ENCODE data around the gene ZNF593OS. TPM values are rescaled to one million over a fixed set of nuclear protein-coding genes. Genes with fewer than 3 reads are reported as not detected.

The ZNF593OS gene
- total RNA-seq, 1 donor from 2014 or later = not detected

DNA sequence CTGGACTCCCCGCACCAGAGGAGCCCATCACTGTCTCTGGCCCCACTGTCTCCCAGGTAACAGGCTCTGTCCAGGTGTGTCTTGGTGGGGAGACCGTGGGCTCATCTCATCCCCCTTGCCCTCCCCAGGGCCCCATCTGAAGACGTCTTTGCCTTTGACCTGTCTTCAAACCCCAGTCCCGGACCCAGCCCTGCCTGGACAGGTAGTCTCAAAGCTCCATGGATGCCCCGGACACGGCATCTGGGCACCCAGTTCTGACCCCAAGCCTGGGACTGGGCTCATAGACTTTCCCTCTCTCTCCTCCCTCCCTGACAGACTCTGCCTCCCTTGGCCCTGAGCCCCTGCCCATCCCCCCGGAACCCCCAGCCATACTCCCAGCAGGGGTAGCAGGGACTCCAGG, 12.5 kb upstream of the ZNF593OS start:
- H3K4me1 ChIP-seq = no peaks in the 10 kb centered on the region
- no peak overlapping the region for H3K27ac ChIP-seq
- H3K9me3 ChIP-seq = no peaks in the 10 kb centered on the region
- intact Hi-C loops (cut with DNase I) = no loop called here
- H3K27me3 ChIP-seq = no peaks in the 10 kb centered on the region
- no peak for ATAC-seq
- TF ChIP-seq, protein P1, sequence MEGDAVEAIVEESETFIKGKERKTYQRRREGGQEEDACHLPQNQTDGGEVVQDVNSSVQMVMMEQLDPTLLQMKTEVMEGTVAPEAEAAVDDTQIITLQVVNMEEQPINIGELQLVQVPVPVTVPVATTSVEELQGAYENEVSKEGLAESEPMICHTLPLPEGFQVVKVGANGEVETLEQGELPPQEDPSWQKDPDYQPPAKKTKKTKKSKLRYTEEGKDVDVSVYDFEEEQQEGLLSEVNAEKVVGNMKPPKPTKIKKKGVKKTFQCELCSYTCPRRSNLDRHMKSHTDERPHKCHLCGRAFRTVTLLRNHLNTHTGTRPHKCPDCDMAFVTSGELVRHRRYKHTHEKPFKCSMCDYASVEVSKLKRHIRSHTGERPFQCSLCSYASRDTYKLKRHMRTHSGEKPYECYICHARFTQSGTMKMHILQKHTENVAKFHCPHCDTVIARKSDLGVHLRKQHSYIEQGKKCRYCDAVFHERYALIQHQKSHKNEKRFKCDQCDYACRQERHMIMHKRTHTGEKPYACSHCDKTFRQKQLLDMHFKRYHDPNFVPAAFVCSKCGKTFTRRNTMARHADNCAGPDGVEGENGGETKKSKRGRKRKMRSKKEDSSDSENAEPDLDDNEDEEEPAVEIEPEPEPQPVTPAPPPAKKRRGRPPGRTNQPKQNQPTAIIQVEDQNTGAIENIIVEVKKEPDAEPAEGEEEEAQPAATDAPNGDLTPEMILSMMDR (IDR thresholded peaks at IDR 0.05) = no peak
- no peak for DNase-seq
- no peaks in the 10 kb centered on the region for H3K36me3 ChIP-seq
- H3K4me3 ChIP-seq = no peak overlapping the region

DNA sequence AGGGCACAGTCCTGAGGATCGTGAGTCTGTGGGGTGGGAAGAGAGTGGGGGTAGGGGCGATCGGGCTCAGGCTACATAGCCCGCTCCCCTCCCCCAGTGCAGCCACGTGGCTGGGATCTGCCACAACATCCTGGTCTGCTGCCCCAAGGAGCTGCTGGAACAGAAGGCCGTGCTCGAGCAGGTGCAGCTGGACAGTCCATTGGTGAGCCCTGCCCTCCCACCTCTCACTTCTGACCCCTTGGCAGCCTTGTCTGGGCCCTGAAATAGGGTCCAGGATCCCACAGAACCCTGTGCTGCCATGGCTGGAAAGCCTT, 10.7 kb upstream of the ZNF593OS start:
- no peaks in the 10 kb centered on the region for H3K27me3 ChIP-seq
- no peak for ATAC-seq
- H3K4me1 ChIP-seq = no peaks in the 10 kb centered on the region
- no peaks in the 10 kb centered on the region for H3K36me3 ChIP-seq
- no peak overlapping the region for H3K27ac ChIP-seq
- TF ChIP-seq, protein P1 (IDR thresholded peaks at IDR 0.05) = no peak
- no peak for DNase-seq
- intact Hi-C loops (cut with DNase I) = no loop called here
- H3K4me3 ChIP-seq = no peak overlapping the region
- H3K9me3 ChIP-seq = no peaks in the 10 kb centered on the region

- Histone ChIP-seq H3K9me3 (no peaks in the 10 kb centered on the region), H3K27me3 (no peaks in the 10 kb centered on the region), H3K4me1 (no peaks in the 10 kb centered on the region), H3K27ac (no peak overlapping the region), H3K36me3 (no peaks in the 10 kb centered on the region), H3K4me3 (no peak overlapping the region)
- DNase-seq = no peak
- intact Hi-C loops (cut with DNase I) = no loop called here
- ATAC-seq = no peak
- TF ChIP-seq, protein P1 (IDR thresholded peaks at IDR 0.05) = no peak
These were observed 10.2 kb upstream of the ZNF593OS start for GRCh38 chr1:26181586-26182382.

DNA sequence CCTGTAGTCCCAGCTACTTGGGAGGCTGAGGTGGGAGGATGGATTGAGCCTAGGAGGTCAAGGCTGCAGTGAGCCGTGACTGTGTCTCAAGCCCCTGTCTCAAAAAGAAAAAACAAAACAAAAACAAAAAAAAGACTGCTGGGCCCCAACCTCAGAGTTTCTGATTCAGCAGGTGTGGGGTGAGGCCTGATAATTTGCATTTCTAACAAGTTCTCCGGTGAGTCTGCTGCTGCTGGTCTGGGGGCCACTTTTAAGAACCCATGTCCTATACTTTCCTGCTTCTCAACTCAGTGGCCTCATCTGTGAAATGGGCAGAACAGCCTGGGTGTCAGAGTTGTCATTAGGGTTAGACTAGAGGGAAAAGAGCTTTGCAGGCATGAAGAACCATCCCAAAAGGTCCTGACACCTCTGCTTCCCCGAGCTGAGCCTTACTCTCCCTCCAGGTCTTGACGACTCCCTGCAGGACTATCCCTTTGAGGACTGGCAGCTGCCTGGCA, 8.4 kb upstream of the ZNF593OS start:
- intact Hi-C loops (cut with DNase I) = no loop called here
- TF ChIP-seq, protein P1 (IDR thresholded peaks at IDR 0.05) = no peak
- H3K4me3 ChIP-seq = no peak overlapping the region
- no peaks in the 10 kb centered on the region for H3K9me3 ChIP-seq
- no peaks in the 10 kb centered on the region for H3K4me1 ChIP-seq
- H3K27ac ChIP-seq = no peak overlapping the region
- no peak for ATAC-seq
- DNase-seq = no peak
- no peaks in the 10 kb centered on the region for H3K27me3 ChIP-seq
- H3K36me3 ChIP-seq = no peaks in the 10 kb centered on the region

GRCh38 chr1:26177182-26177684, 5.6 kb upstream of the ZNF593OS start, which contains the start of gene CNKSR1:
Gene CNKSR1 (plus strand): TSS chr1:26177491. CDS start chr1:26177548, 57 bp downstream.
- peak within 1 kb of the TSS; percentile 69 for H3K27ac ChIP-seq
- H3K27me3 ChIP-seq = no peaks in the 10 kb centered on the region
- DNase-seq = peak; percentile 92
- no peaks in the 10 kb centered on the region for H3K4me1 ChIP-seq
- peak; percentile 98 for ATAC-seq
- H3K9me3 ChIP-seq = no peaks in the 10 kb centered on the region
- TF ChIP-seq, protein P1 (IDR thresholded peaks at IDR 0.05) = peak; percentile 21
- H3K36me3 ChIP-seq = no peaks in the 10 kb centered on the region
- H3K4me3 ChIP-seq = peak within 1 kb of the TSS; percentile 44
- intact Hi-C loops (cut with DNase I) = no loop called here
